Cardiac septum (tissue), 1 donor: ENCODE results near the gene ADGRL3. TPM values are rescaled to one million over a fixed set of nuclear protein-coding genes. Genes with fewer than 3 reads are reported as not detected.
"Not testable (repeated sequence)": the region's sequence is repeated elsewhere in the genome, so short reads cannot be mapped to it uniquely, and the experiment has no call there.

Source experiments
- DNase-seq: peaks from one replicate; pipeline ENCODE4 v3.0.0-alpha.2; 2020; ENCODE audit warnings: low spot score
- intact Hi-C: fragments of 100-400 bp; cut with DNase I; formaldehyde crosslinking; loops from one replicate; pipeline ENCODE4 v1.14.0; 2022
- total RNA-seq: library from RNA; stranded (reverse); fragmentation: NEBNext Ultra II Directional; extraction: Animal tissue kit (Norgen Biotek cat#: 25700); gene quantifications from one replicate; pipeline ENCODE4 v1.2.1, GENCODE V29; 2021
- donor health status: DM: no; HTN: no; CAD: no.

The ADGRL3 gene
- total RNA-seq, 1 donor from 2014 or later, result 15.3 TPM

GRCh38 chr4:61332693-61333092 is 132.6 kb downstream of the ADGRL3 start:
- no peak for DNase-seq
- intact Hi-C loops, result no loop called here

- no peak for DNase-seq
- intact Hi-C loops, result no loop called here
These were observed 133.4 kb downstream of the ADGRL3 start for GRCh38 chr4:61333490-61333889.

- intact Hi-C loops, result no loop called here
- no peak for DNase-seq
These were observed 135.2 kb downstream of the ADGRL3 start for GRCh38 chr4:61335241-61335763.

GRCh38 chr4:61336488-61336887 is 136.4 kb downstream of the ADGRL3 start:
- intact Hi-C loops, result no loop called here
- no peak for DNase-seq

GRCh38 chr4:61336916-61337315 is 136.8 kb downstream of the ADGRL3 start:
- intact Hi-C loops, result no loop called here
- DNase-seq, result no peak

GRCh38 chr4:61342061-61342460 is 141.9 kb downstream of the ADGRL3 start:
- no peak for DNase-seq
- intact Hi-C loops, result no loop called here

- no peak for DNase-seq
- intact Hi-C loops, result no loop called here
These were observed 150.8 kb downstream of the ADGRL3 start for GRCh38 chr4:61350932-61351331.

GRCh38 chr4:61356696-61357095 is 156.6 kb downstream of the ADGRL3 start:
- intact Hi-C loops, result no loop called here
- DNase-seq, result no peak

GRCh38 chr4:61359301-61359700 is 159.2 kb downstream of the ADGRL3 start:
- DNase-seq, result no peak
- intact Hi-C loops, result no loop called here

- DNase-seq, intact Hi-C loops: not testable (repeated sequence)
These were observed 172.7 kb downstream of the ADGRL3 start for GRCh38 chr4:61372817-61373216.

GRCh38 chr4:61373901-61374440 is 173.8 kb downstream of the ADGRL3 start:
- intact Hi-C loops, result no loop called here
- no peak for DNase-seq

- intact Hi-C loops, result no loop called here
- DNase-seq, result no peak
These were observed 174.3 kb downstream of the ADGRL3 start for GRCh38 chr4:61374447-61374891.

- no peak for DNase-seq
- intact Hi-C loops, result no loop called here
These were observed 175.2 kb downstream of the ADGRL3 start for GRCh38 chr4:61375301-61375700.

GRCh38 chr4:61376301-61376700 is 176.2 kb downstream of the ADGRL3 start:
- DNase-seq, result no peak
- intact Hi-C loops, result no loop called here

GRCh38 chr4:61379406-61379805 is 179.3 kb downstream of the ADGRL3 start:
- DNase-seq, result no peak
- intact Hi-C loops, result no loop called here

- intact Hi-C loops, result no loop called here
- no peak for DNase-seq
These were observed 180.7 kb downstream of the ADGRL3 start for GRCh38 chr4:61380865-61381264.

GRCh38 chr4:61385256-61385655 is 185.1 kb downstream of the ADGRL3 start:
- no peak for DNase-seq
- intact Hi-C loops, result no loop called here

GRCh38 chr4:61387372-61387771 is 187.2 kb downstream of the ADGRL3 start:
- DNase-seq, intact Hi-C loops: not testable (repeated sequence)

- DNase-seq, result no peak
- intact Hi-C loops, result no loop called here
These were observed 189.5 kb downstream of the ADGRL3 start for GRCh38 chr4:61389640-61390039.

GRCh38 chr4:61395754-61396153 is 195.6 kb downstream of the ADGRL3 start:
- intact Hi-C loops, result no loop called here
- no peak for DNase-seq

GRCh38 chr4:61397174-61397573 is 197.0 kb downstream of the ADGRL3 start:
- no peak for DNase-seq
- intact Hi-C loops, result no loop called here
